UCSD-AML1 (cell line): Measurements from ENCODE around the gene KAZN.

Experiments used
- DNase-seq: peaks from one replicate; lab custom pipeline; 2025; ENCODE audit not compliant: unreplicated experiment; lab: John Stamatoyannopoulos, UW

The KAZN gene

GRCh38 chr1:14945132-14946010, 346.9 kb downstream of the KAZN start:
- no peak for DNase-seq

- DNase-seq, result no peak
Measured at GRCh38 chr1:14946011-14946359, 347.5 kb downstream of the KAZN start.

- no peak for DNase-seq
Measured at GRCh38 chr1:14946684-14947238, 348.3 kb downstream of the KAZN start.

- no peak for DNase-seq
Measured at GRCh38 chr1:14947421-14947820, 348.9 kb downstream of the KAZN start.

GRCh38 chr1:14948112-14948652, 349.7 kb downstream of the KAZN start:
- no peak for DNase-seq

GRCh38 chr1:14949270-14949835, 350.9 kb downstream of the KAZN start:
- no peak for DNase-seq

- no peak for DNase-seq
Measured at GRCh38 chr1:14949836-14950713, 351.6 kb downstream of the KAZN start.

GRCh38 chr1:14951766-14952165, 353.3 kb downstream of the KAZN start:
- no peak for DNase-seq

GRCh38 chr1:14952626-14953314, 354.3 kb downstream of the KAZN start:
- DNase-seq, result no peak

GRCh38 chr1:14954210-14954609, 355.7 kb downstream of the KAZN start:
- DNase-seq, result no peak

- DNase-seq, result no peak
Measured at GRCh38 chr1:14954930-14955329, 356.4 kb downstream of the KAZN start.

GRCh38 chr1:14955402-14955801, 356.9 kb downstream of the KAZN start:
- no peak for DNase-seq

GRCh38 chr1:14955976-14956375, 357.5 kb downstream of the KAZN start:
- DNase-seq, result no peak

- no peak for DNase-seq
Measured at GRCh38 chr1:14956579-14957195, 358.2 kb downstream of the KAZN start.

GRCh38 chr1:14957375-14958098, 359.1 kb downstream of the KAZN start:
- DNase-seq, result no peak

GRCh38 chr1:14958249-14959058, 360.0 kb downstream of the KAZN start:
- no peak for DNase-seq

- DNase-seq, result no peak
Measured at GRCh38 chr1:14959059-14959694, 360.7 kb downstream of the KAZN start.

GRCh38 chr1:14961661-14962267, 363.3 kb downstream of the KAZN start:
- DNase-seq, result no peak
